ENCODE results near the gene USP27X. TPM values are rescaled to one million over a fixed set of nuclear protein-coding genes. Genes with fewer than 3 reads are reported as not detected.

The USP27X gene
- total RNA-seq, 1 experiment from 2014 or later = 4.2 TPM

- H3K9me3 Mint-ChIP-seq (ENCODE audit: low read depth, unreplicated experiment) = no peaks in the 10 kb centered on the region
- intact Hi-C loops (cut with micrococcal nuclease; ENCODE audit: unreplicated experiment) = no loop called here
- DNase-seq = no peak
- H3K4me3 Mint-ChIP-seq (ENCODE audit: low read depth, unreplicated experiment) = peak overlapping the region; percentile 68
- TF ChIP-seq CTCF (IDR thresholded peaks at IDR 0.05; ENCODE audit: unreplicated experiment) = no peak
- H3K27ac Mint-ChIP-seq (ENCODE audit: unreplicated experiment) = no peak overlapping the region
- CTCF ChIA-PET = no interaction called here
- BruUV-seq (replicated peaks) = no TSS peak
- peaks cover 18% of the 10 kb centered on the region for H3K36me3 Mint-ChIP-seq (ENCODE audit: insufficient read depth, unreplicated experiment)
- peaks cover 7% of the 10 kb centered on the region for H3K4me1 Mint-ChIP-seq (ENCODE audit: low read depth, unreplicated experiment)
- H3K27me3 Mint-ChIP-seq (ENCODE audit: unreplicated experiment) = no peaks in the 10 kb centered on the region
Observed at GRCh38 chrX:49880668-49881067, 1.4 kb downstream of the USP27X start.

GRCh38 chrX:49884290-49884862 lies 5.1 kb downstream of the USP27X start:
- Mint-ChIP-seq H3K36me3 (ENCODE audit: insufficient read depth, unreplicated experiment) (peaks cover 10% of the 10 kb centered on the region), H3K9me3 (ENCODE audit: low read depth, unreplicated experiment) (no peaks in the 10 kb centered on the region), H3K4me3 (ENCODE audit: low read depth, unreplicated experiment) (no peak overlapping the region), H3K4me1 (ENCODE audit: low read depth, unreplicated experiment) (peaks cover 7% of the 10 kb centered on the region), H3K27ac (ENCODE audit: unreplicated experiment) (no peak overlapping the region), H3K27me3 (ENCODE audit: unreplicated experiment) (no peaks in the 10 kb centered on the region)
- CTCF ChIA-PET = interaction anchor here (0.8 to 1.7 kb wide), 7 partner anchors 28 to 1352 kb away, joined by 3 to 7 read pairs (median 5); partner anchors contain the start of gene CLCN5
- peak; percentile 78 for DNase-seq
- peak; percentile 59 for TF ChIP-seq CTCF (IDR thresholded peaks at IDR 0.05; ENCODE audit: unreplicated experiment)
- intact Hi-C loops (cut with micrococcal nuclease; ENCODE audit: unreplicated experiment) = loop anchor here (1.0 kb wide), 1 partner anchor 197 kb away; no protein-coding TSS in a partner anchor
- BruUV-seq (replicated peaks) = no TSS peak

DNA sequence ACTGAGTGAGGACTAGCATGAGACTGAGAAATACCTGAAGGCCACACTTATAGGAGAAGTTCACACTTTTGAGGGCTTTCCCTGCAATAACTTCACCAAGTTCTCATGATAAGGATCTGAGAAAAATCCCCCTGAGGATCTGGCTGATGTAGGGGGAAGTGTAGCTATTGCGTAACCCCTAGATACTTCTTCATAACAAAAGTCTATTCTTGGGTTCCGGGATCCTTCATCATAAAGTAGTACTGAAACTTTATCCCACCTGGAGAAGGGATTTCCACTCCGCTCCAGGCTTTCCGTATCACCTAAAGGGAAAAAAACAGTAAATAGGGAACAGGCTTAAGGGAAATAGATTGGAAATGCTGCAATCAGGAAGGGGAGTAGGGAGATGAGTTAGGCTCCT lies 13.3 kb downstream of the USP27X start:
- no peak for TF ChIP-seq CTCF (IDR thresholded peaks at IDR 0.05; ENCODE audit: unreplicated experiment)
- intact Hi-C loops (cut with micrococcal nuclease; ENCODE audit: unreplicated experiment) = no loop called here
- no peak overlapping the region for H3K27ac Mint-ChIP-seq (ENCODE audit: unreplicated experiment)
- CTCF ChIA-PET = no interaction called here
- H3K27me3 Mint-ChIP-seq (ENCODE audit: unreplicated experiment) = peaks cover 27% of the 10 kb centered on the region
- no peak for DNase-seq
- no peaks in the 10 kb centered on the region for H3K4me1 Mint-ChIP-seq (ENCODE audit: low read depth, unreplicated experiment)
- no peaks in the 10 kb centered on the region for H3K36me3 Mint-ChIP-seq (ENCODE audit: insufficient read depth, unreplicated experiment)
- no TSS peak for BruUV-seq (replicated peaks)
- H3K4me3 Mint-ChIP-seq (ENCODE audit: low read depth, unreplicated experiment) = no peak overlapping the region
- H3K9me3 Mint-ChIP-seq (ENCODE audit: low read depth, unreplicated experiment) = peaks cover 8% of the 10 kb centered on the region

GRCh38 chrX:49896951-49897350 lies 17.7 kb downstream of the USP27X start:
- TF ChIP-seq CTCF (IDR thresholded peaks at IDR 0.05; ENCODE audit: unreplicated experiment) = no peak
- CTCF ChIA-PET = no interaction called here
- no TSS peak for BruUV-seq (replicated peaks)
- peaks cover 29% of the 10 kb centered on the region for H3K27me3 Mint-ChIP-seq (ENCODE audit: unreplicated experiment)
- H3K9me3 Mint-ChIP-seq (ENCODE audit: low read depth, unreplicated experiment) = peaks cover 8% of the 10 kb centered on the region
- intact Hi-C loops (cut with micrococcal nuclease; ENCODE audit: unreplicated experiment) = no loop called here
- no peaks in the 10 kb centered on the region for H3K36me3 Mint-ChIP-seq (ENCODE audit: insufficient read depth, unreplicated experiment)
- H3K4me3 Mint-ChIP-seq (ENCODE audit: low read depth, unreplicated experiment) = no peak overlapping the region
- H3K4me1 Mint-ChIP-seq (ENCODE audit: low read depth, unreplicated experiment) = no peaks in the 10 kb centered on the region
- no peak overlapping the region for H3K27ac Mint-ChIP-seq (ENCODE audit: unreplicated experiment)
- no peak for DNase-seq
